Neural progenitor cell (in vitro differentiated cells): ENCODE data around the gene CCNY.

Experiments used
- EZH2 ChIP-seq: fragments of 200-600 bp; sonication (generic); IDR thresholded peaks from 2 replicates; pipeline ENCODE4 v1.6.1; 2017; ENCODE audit warnings: antibody characterized with exemption, mild to moderate bottlenecking, moderate library complexity
- TF ChIP-seq, protein P1 (sequence below): fragments of 200-600 bp; sonication (generic); IDR thresholded peaks from 2 replicates; pipeline ENCODE4 v1.5.1; 2017; ENCODE audit warnings: antibody characterized with exemption, mild to moderate bottlenecking

GRCh38 chr10:35606430-35606829, 270.1 kb downstream of the CCNY start:
- TF ChIP-seq EZH2 = no peak
- TF ChIP-seq, protein P1, sequence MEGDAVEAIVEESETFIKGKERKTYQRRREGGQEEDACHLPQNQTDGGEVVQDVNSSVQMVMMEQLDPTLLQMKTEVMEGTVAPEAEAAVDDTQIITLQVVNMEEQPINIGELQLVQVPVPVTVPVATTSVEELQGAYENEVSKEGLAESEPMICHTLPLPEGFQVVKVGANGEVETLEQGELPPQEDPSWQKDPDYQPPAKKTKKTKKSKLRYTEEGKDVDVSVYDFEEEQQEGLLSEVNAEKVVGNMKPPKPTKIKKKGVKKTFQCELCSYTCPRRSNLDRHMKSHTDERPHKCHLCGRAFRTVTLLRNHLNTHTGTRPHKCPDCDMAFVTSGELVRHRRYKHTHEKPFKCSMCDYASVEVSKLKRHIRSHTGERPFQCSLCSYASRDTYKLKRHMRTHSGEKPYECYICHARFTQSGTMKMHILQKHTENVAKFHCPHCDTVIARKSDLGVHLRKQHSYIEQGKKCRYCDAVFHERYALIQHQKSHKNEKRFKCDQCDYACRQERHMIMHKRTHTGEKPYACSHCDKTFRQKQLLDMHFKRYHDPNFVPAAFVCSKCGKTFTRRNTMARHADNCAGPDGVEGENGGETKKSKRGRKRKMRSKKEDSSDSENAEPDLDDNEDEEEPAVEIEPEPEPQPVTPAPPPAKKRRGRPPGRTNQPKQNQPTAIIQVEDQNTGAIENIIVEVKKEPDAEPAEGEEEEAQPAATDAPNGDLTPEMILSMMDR = no peak
